MM.1S (cell line): ENCODE measurements around the gene TMEM209.
A peak's percentile ranks its signal among the peaks of the same experiment; 100 is the strongest.

Experiments used
- DNase-seq: peaks from one replicate; pipeline ENCODE4 v3.0.0-alpha.2; 2015
- H2AFZ ChIP-seq: fragments of 300-600 bp; sonication (generic); 2 replicates; pipeline ENCODE4 v1.6.0; 2016; ENCODE audit warnings: antibody characterized with exemption, low read length
- H3F3A ChIP-seq: fragments of 300-600 bp; sonication (generic); 2 replicates; pipeline ENCODE4 v1.6.1; 2016; ENCODE audit warnings: mild to moderate bottlenecking, antibody characterized with exemption, low read length, moderate library complexity, mixed read lengths; ENCODE audit not compliant: insufficient read depth
- H3K27ac ChIP-seq: fragments of 300-600 bp; sonication (generic); 2 replicates; pipeline ENCODE4 v1.5.1; 2016; ENCODE audit warnings: mild to moderate bottlenecking, low read length
- H3K27me3 ChIP-seq: fragments of 300-600 bp; sonication (generic); replicated peaks from 2 replicates; pipeline ENCODE4 v1.6.0; 2016; ENCODE audit warnings: low read length; ENCODE audit not compliant: insufficient read depth
- H3K36me3 ChIP-seq: fragments of 300-600 bp; sonication (generic); replicated peaks from 2 replicates; pipeline ENCODE4 v1.6.1; 2016; ENCODE audit warnings: mild to moderate bottlenecking, low read length, mixed read lengths; ENCODE audit not compliant: insufficient read depth
- H3K4me1 ChIP-seq: fragments of 300-600 bp; sonication (generic); 2 replicates; pipeline ENCODE4 v1.6.1; 2016; ENCODE audit warnings: low read length, mixed read lengths
- H3K4me2 ChIP-seq: fragments of 300-600 bp; sonication (generic); 2 replicates; pipeline ENCODE4 v1.6.0; 2016; ENCODE audit warnings: low read depth, low read length
- H3K4me3 ChIP-seq: fragments of 300-600 bp; sonication (generic); 2 replicates; pipeline ENCODE4 v1.5.1; 2016; ENCODE audit warnings: low read length, mixed read lengths
- H3K79me2 ChIP-seq: fragments of 300-600 bp; sonication (generic); 2 replicates; pipeline ENCODE4 v1.6.1; 2016; ENCODE audit warnings: mixed run types, low read length, mixed read lengths
- H3K9ac ChIP-seq: fragments of 300-600 bp; sonication (generic); 2 replicates; pipeline ENCODE4 v1.6.1; 2016; ENCODE audit warnings: low read length, mixed read lengths
- H3K9me2 ChIP-seq: fragments of 300-600 bp; sonication (generic); replicated peaks from 2 replicates; pipeline ENCODE4 v1.6.1; 2016; ENCODE audit warnings: mild to moderate bottlenecking, low read length, mixed read lengths; ENCODE audit not compliant: insufficient read depth
- H3K9me3 ChIP-seq: fragments of 300-600 bp; sonication (generic); replicated peaks from 2 replicates; pipeline ENCODE4 v1.6.1; 2016; ENCODE audit warnings: mild to moderate bottlenecking, low read length, mixed read lengths; ENCODE audit not compliant: insufficient read depth
- H4K20me1 ChIP-seq: fragments of 300-600 bp; sonication (generic); 2 replicates; pipeline ENCODE4 v1.6.1; 2016; ENCODE audit warnings: mild to moderate bottlenecking, low read length, moderate library complexity, mixed read lengths; ENCODE audit not compliant: insufficient read depth
- EZH2 ChIP-seq: fragments of 300-600 bp; sonication (generic); optimal IDR thresholded peaks from 2 replicates; pipeline ENCODE3; 2017; ENCODE audit warnings: low read depth, mild to moderate bottlenecking, antibody characterized with exemption, low read length, mixed read lengths
- EZH2phosphoT487 ChIP-seq: fragments of 300-600 bp; sonication (generic); IDR thresholded peaks from 2 replicates; pipeline ENCODE4 v1.6.1; 2018; ENCODE audit warnings: antibody characterized with exemption, low read length
- TF ChIP-seq, protein P1 (sequence below): fragments of 300-600 bp; sonication (generic); IDR thresholded peaks from 2 replicates; pipeline ENCODE4 v1.5.1; 2016; ENCODE audit warnings: antibody characterized with exemption, low read length, mixed read lengths

The TMEM209 gene

DNA sequence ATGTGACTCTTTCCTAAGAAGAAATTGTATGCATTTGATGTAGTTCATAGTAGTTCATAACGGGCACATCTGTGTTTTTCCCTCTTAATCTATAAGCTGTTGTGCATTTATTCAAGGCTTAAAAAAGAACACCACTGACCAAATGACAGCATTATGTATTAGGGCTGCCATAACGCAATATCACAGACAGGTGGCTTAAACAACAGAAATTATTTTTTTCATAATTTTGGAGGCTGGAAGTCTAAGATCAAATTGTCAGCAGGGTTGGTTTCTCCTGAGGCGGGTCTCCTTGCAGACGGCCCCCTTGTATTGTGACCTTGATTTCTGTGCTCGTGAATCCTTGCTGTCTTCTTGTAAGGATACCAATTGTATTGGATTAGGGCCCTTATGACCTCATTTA is 1.8 kb upstream of the TMEM209 start:
- no peak for TF ChIP-seq EZH2
- TF ChIP-seq, protein P1, sequence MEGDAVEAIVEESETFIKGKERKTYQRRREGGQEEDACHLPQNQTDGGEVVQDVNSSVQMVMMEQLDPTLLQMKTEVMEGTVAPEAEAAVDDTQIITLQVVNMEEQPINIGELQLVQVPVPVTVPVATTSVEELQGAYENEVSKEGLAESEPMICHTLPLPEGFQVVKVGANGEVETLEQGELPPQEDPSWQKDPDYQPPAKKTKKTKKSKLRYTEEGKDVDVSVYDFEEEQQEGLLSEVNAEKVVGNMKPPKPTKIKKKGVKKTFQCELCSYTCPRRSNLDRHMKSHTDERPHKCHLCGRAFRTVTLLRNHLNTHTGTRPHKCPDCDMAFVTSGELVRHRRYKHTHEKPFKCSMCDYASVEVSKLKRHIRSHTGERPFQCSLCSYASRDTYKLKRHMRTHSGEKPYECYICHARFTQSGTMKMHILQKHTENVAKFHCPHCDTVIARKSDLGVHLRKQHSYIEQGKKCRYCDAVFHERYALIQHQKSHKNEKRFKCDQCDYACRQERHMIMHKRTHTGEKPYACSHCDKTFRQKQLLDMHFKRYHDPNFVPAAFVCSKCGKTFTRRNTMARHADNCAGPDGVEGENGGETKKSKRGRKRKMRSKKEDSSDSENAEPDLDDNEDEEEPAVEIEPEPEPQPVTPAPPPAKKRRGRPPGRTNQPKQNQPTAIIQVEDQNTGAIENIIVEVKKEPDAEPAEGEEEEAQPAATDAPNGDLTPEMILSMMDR, result peak; percentile 20
- no peak for TF ChIP-seq EZH2phosphoT487
- no peak overlapping the region for H2AFZ ChIP-seq
- no peaks in the 10 kb centered on the region for H3F3A ChIP-seq
- no peaks in the 10 kb centered on the region for H3K9me3 ChIP-seq
- H3K9ac ChIP-seq, result no peak overlapping the region
- no peak overlapping the region for H3K27ac ChIP-seq
- H3K27me3 ChIP-seq, result no peaks in the 10 kb centered on the region
- H3K4me3 ChIP-seq, result no peak overlapping the region
- no peaks in the 10 kb centered on the region for H4K20me1 ChIP-seq
- no peak for DNase-seq
- no peaks in the 10 kb centered on the region for H3K4me1 ChIP-seq
- no peaks in the 10 kb centered on the region for H3K9me2 ChIP-seq
- peaks cover 15% of the 10 kb centered on the region for H3K36me3 ChIP-seq
- H3K4me2 ChIP-seq, result no peak overlapping the region
- H3K79me2 ChIP-seq, result peaks cover 25% of the 10 kb centered on the region

DNA sequence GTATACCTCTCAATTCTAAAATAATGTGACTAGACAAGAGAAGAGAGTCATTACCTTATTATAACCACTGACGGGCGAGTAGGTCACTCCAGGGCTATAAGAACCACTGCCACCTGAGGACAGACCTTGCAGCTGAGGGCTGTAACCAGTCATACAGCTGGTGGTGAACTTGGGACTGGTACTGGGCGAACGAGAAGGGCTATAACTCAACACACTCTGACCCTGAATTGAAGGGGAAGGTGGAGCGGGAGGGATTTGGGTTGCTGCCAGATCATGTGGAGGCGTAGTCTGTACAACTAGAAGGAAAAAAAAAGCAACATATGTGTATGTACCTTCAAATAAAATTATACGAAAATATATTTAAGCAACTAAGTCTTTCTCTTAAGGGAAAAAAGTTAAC is 3.4 kb downstream of the TMEM209 start:
- no peaks in the 10 kb centered on the region for H3K4me1 ChIP-seq
- peaks cover 34% of the 10 kb centered on the region for H3K79me2 ChIP-seq
- TF ChIP-seq EZH2phosphoT487 (no peak), EZH2 (no peak)
- TF ChIP-seq, protein P1, result no peak
- no peak overlapping the region for H3K27ac ChIP-seq
- H3K9me2 ChIP-seq, result no peaks in the 10 kb centered on the region
- no peak overlapping the region for H3K9ac ChIP-seq
- no peak overlapping the region for H3K4me2 ChIP-seq
- H3K36me3 ChIP-seq, result peaks cover 26% of the 10 kb centered on the region
- no peak overlapping the region for H2AFZ ChIP-seq
- H4K20me1 ChIP-seq, result no peaks in the 10 kb centered on the region
- no peaks in the 10 kb centered on the region for H3K9me3 ChIP-seq
- H3K27me3 ChIP-seq, result no peaks in the 10 kb centered on the region
- DNase-seq, result no peak
- no peak overlapping the region for H3K4me3 ChIP-seq
- no peaks in the 10 kb centered on the region for H3F3A ChIP-seq

DNA sequence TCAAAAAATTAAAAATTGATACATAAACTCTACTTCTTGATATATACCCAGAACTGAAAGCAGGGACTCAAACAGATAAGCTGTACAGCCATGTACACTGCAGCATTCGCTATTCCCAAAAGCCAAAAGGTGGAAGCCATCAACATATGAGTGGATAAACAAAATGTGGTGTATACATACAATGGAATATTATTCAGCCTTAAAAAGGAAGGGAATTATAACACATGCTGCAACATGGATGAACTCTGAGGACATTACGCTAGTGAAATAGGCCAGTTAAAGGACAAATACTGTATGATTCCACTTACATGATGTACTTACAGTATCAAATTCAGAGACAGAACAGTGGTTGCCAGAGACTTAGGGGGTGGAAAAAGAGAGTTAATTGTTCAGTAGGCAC is 8.1 kb downstream of the TMEM209 start:
- H3F3A ChIP-seq, result no peaks in the 10 kb centered on the region
- no peak overlapping the region for H3K27ac ChIP-seq
- peaks cover 9% of the 10 kb centered on the region; the same call in 1 of the 2 replicates for H3K79me2 ChIP-seq
- no peaks in the 10 kb centered on the region for H3K4me1 ChIP-seq
- H3K4me2 ChIP-seq, result no peak overlapping the region
- DNase-seq, result no peak
- no peaks in the 10 kb centered on the region for H3K27me3 ChIP-seq
- no peaks in the 10 kb centered on the region for H3K9me2 ChIP-seq
- H3K4me3 ChIP-seq, result no peak overlapping the region
- H3K9ac ChIP-seq, result no peak overlapping the region
- no peaks in the 10 kb centered on the region for H3K9me3 ChIP-seq
- H3K36me3 ChIP-seq, result peaks cover 21% of the 10 kb centered on the region; the same call in 1 of the 2 replicates
- H2AFZ ChIP-seq, result no peak overlapping the region
- no peaks in the 10 kb centered on the region for H4K20me1 ChIP-seq
- TF ChIP-seq EZH2phosphoT487, result no peak

DNA sequence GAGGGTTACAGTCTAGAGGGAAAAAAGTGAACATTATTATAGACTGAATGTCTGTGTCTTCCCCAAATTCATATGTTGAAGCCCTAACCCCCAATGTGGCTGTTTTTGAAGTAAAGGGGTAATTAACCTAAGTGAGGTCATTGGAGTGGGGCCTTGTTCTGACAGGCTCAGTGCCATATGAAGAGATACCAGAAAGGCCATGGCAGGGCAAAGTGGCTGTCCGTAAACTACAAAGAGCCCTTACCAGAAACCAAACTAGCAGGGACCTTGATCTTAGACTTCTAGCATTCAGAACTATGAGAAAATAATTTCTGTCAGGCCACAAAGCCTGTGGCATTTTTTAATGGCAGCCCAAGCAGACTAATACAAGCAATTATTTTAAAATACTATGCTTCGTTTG is 8.7 kb downstream of the TMEM209 start:
- DNase-seq, result no peak
- no peak overlapping the region for H3K4me2 ChIP-seq
- peaks cover 18% of the 10 kb centered on the region; the same call in 1 of the 2 replicates for H3K36me3 ChIP-seq
- TF ChIP-seq EZH2 (no peak), EZH2phosphoT487 (no peak)
- TF ChIP-seq, protein P1, result no peak
- no peaks in the 10 kb centered on the region for H3F3A ChIP-seq
- H3K9me2 ChIP-seq, result no peaks in the 10 kb centered on the region
- no peaks in the 10 kb centered on the region for H3K4me1 ChIP-seq
- no peak overlapping the region for H3K27ac ChIP-seq
- no peaks in the 10 kb centered on the region for H4K20me1 ChIP-seq
- H3K4me3 ChIP-seq, result no peak overlapping the region
- H2AFZ ChIP-seq, result no peak overlapping the region
- H3K9ac ChIP-seq, result no peak overlapping the region
- no peaks in the 10 kb centered on the region for H3K9me3 ChIP-seq
- H3K27me3 ChIP-seq, result no peaks in the 10 kb centered on the region
- H3K79me2 ChIP-seq, result peaks cover 5% of the 10 kb centered on the region; the same call in 1 of the 2 replicates
